HG02970 (cell line): ENCODE data around the gene ABCA8.

ENCODE experiments used
- ATAC-seq: cut with Tn5 transposase; IDR thresholded peaks from one replicate; pipeline ENCODE4 v1.9.1; 2021; ENCODE audit warnings: mild to moderate bottlenecking, moderate library complexity, moderate number of reproducible peaks; ENCODE audit not compliant: unreplicated experiment, low FRiP score

Gene ABCA8

DNA sequence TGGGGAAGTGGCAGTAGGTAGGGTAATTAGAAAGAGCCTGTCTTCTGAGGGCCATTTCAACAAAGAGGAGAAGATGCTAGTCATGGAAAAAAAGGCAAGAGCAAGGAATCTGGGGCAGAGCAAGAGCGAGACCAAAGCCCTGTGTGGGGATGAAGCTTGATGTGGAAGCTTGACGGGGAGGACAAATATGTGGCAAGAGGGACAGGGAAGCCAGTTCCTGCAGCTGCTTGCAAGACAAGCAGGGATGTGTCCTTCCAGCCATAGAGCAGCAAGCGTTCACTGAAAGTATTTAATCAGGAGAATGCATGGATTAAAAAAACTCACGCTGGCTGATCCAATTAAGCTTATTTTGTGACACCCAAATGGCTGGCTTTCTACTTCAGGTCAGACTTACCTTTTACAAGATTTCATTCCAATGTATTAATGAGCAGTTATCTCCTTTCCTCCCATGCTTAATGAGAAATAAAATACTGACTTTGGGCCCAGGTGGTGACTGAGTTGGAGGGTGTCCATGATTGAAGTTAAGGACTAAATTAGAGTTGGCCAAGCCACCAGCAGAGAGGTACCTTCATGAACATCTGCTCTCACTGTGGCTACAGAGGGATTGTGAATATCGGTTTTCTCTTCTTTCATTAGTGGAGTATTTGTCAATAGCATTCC is 76.8 kb downstream of the ABCA8 start:
- ATAC-seq = no peak

GRCh38 chr17:68871447-68871846 is 83.7 kb downstream of the ABCA8 start:
- no peak for ATAC-seq

- ATAC-seq = no peak
Observed at GRCh38 chr17:68870976-68871375, 84.2 kb downstream of the ABCA8 start.

DNA sequence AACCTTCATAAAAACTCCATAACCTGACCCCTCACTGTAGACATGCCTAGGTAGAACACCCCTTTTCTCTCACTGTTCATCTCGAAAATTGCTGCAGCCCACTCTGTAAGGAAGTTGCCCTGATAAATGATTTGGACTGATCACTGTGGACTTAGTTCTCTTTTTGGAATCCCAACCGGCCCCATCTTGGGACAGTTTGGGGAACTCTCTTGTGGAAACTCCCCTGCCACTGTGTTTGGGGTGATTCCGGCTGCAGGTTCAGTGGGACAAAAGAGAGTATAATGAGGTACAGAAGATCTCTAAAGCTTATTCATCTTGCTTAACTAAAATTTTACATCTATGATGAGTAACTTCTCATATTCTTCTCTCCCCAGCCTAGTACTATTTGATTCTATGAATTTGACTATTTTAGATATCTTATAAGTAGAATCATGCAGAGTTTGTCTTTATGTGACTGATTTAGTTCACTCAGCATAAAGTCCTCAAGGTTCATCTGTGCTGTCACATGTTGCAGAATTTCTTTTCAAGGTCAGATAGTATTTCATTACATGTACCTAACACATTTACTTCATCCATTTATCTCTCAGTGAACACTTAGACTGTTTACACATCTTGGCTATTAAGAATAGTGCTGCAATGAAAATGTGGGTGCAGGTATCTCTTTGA is 84.9 kb downstream of the ABCA8 start:
- ATAC-seq = no peak

DNA sequence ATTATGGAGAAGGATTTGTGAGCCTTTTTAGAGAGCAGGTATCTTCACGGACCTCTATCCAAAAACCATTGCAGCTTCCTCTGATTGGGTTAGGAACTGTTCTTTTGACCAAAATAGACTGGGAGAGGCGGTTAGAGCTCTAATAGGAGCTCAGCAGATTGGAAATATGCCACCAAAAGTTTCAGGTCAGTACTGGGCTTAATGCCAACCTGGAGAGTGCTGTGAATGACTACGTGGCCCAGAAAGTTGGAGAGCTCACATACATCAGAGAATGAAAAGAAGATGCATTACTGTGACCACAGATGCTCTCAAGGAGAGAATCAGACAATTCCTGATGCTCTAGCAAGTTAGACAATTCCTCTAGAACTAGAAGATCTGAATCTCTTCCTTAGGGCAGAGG is 86.5 kb downstream of the ABCA8 start:
- ATAC-seq = no peak

GRCh38 chr17:68867759-68868516 is 87.3 kb downstream of the ABCA8 start:
- no peak for ATAC-seq

DNA sequence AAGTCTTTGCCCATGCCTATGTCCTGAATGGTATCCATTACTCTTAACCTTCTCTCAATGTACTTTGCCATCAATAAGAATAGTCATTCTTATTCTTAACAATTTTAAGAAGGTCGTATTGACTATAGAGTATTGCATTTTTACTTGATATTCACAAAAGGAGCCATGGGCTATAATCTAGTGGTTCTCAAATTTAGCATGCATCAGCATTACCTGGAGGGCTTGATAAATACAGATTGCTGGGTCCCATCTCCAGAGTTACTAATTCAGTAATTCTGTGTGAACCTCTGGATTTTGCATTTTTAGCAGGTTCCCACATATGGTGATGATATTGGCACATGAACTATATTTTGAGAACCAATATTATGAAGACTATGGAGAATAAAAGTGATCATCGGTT is 89.6 kb downstream of the ABCA8 start:
- no peak for ATAC-seq

- ATAC-seq = no peak
Observed at GRCh38 chr17:68863091-68863652, 92.0 kb downstream of the ABCA8 start.

DNA sequence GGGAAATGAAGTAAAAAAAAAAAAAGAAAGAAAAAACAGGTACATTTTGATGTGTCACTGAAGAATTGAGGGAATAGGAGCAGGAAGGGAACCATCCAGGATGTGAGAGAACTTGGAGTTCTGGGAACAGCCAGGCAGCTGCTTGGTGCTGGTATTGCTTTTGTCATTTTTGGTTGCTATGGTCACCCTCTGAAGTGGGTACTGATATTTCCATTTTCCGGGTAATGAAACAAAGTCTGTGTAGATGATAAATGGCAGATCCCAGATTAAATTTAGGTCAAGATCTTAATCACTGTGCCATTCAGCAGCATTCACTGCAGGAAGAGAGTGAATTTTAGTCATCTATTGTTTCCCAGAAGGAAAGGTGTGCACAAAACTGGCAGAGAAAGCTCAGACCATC is 93.6 kb downstream of the ABCA8 start:
- ATAC-seq = no peak

GRCh38 chr17:68860941-68861340 is 94.3 kb downstream of the ABCA8 start:
- ATAC-seq = no peak

GRCh38 chr17:68854452-68854851 is 100.7 kb downstream of the ABCA8 start:
- ATAC-seq = no peak

GRCh38 chr17:68853439-68853838 is 101.8 kb downstream of the ABCA8 start:
- ATAC-seq = no peak

DNA sequence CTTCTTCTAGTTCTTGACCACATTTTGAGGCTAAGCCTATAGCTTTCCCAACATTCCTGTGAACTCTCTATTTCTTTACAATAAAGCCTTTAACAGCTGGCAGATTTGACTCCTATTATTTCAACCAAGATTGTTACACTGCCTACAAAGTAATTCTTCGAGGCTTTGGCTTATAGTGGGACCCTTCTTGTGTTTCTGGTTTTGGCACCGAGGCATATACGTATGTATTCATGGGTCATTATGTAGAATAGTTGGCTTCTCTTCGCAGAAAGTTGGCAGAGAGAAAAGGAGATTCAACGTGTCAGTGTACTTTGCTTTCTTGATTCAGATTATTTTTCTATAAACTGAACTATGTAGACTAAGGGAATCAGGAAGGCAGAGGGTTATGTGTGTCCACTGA is 102.2 kb downstream of the ABCA8 start:
- no peak for ATAC-seq

DNA sequence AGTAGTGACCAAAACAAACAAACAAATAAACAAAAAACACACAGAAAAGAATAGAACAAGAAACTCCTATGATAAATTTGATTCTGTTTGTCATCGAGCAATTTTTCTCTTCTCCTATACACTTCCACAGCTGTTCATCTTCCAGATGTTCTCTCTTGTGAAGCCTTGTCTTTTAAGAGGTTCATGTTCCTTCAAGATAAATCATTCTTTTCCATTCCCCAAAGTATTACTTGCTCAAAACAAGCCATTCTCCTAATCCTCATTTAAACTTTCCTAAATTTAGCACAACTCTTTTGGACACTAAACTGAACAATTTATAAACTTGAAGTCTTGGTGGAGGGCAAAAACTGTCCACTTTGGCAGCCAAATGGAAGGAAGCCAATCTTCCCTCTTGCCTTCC is 103.3 kb downstream of the ABCA8 start:
- no peak for ATAC-seq

GRCh38 chr17:68850749-68851510 is 104.3 kb downstream of the ABCA8 start:
- no peak for ATAC-seq

DNA sequence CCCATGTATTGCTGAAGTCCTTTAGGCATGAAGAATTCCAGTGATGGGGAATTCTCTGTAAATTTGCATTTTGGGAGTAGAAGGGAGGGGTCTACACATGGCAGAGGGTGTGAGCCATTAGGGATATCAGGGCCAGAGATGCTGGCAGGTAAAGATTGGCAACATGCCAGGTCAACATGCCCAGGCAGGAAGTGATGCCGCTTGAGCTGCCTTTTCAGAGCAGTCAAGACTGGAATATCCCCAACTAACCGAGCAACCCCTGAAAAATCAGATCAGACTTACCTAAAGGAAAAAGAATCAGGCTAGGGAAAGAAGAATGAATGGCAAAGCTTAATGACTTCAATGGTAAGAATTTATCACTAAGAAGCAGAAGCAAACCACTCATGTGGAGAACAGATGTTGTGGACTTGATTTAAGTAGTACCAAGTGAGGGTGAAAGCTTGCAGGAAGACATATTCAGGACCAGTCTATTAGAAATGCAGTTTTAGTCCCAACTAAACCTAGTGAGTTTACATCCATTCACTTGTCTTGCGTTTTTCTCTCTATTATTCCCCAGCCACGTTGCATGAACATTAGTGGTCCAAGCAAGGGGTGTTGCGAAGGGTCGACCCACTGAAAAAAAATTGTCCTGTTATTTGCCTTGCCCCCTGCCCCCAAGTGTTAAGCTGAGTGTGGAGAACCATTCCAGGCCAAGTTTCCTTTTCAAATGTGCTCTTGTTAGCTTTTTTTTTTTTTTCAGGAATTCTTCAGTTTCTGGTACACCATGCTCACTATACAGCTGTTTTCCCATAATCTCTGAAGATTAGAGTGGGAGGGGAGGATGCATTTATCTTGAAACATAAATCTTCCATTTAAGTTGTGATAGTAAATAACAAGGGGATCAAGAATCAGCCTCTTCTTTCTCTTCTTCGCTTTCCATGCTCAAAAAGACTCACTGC is 105.2 kb downstream of the ABCA8 start:
- ATAC-seq = no peak

DNA sequence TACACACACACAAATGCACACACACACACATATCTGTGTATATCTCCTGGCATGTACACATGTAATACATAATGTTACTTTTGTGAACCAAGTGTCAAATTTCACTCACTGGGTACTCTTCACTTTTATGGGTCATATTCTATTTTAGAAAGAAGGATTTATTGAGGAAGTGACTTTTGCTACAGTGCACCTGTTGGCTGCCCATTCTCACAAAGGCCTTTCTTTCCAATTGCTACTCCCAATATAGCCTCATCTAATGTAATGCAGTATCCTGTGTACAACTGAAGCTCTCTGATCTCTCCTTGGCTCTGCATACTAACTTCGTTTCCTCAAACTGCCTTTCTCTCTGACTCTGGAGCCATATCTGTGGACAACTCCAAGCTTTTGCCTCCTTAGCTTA is 107.5 kb downstream of the ABCA8 start:
- ATAC-seq = no peak

- no peak for ATAC-seq
Observed at GRCh38 chr17:68843522-68843921, 111.7 kb downstream of the ABCA8 start.

DNA sequence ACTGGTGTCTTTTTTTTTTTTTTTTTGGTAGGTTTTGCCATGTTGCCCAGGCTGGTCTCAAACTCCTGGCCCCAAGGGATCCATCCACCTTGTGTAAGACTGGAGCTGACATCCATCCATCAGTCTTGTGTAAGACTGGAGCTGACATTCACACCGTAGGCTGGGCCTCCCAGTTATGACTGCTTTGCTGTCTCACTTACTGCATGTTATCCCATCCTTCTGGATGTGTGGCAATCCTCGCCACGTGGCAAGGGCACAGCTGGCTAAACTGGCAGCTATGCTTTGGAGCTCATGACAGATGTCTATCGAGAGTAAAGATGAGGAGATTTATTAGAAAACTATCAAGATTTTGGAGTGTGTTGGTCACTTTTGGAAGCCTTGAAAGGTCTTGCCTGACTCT is 115.1 kb downstream of the ABCA8 start:
- ATAC-seq = no peak

- ATAC-seq = no peak
Observed at GRCh38 chr17:68835071-68835470, 120.1 kb downstream of the ABCA8 start.
